HEK293 (cell line): ENCODE results near the gene WIPF3.

Experiments
- CTCF ChIA-PET: fragments of 350-600 bp; formaldehyde crosslinking; extraction: SDS; loops from one replicate; lab custom pipeline; 2021; ENCODE audit warnings: antibody characterized with exemption; lab: Yijun Ruan, JAX
- POLR2A ChIA-PET: fragments of 300-600 bp; formaldehyde crosslinking; extraction: SDS; loops from one replicate; lab custom pipeline; 2020; ENCODE audit warnings: antibody characterized with exemption, inconsistent platforms; lab: Yijun Ruan, JAX
- H3K27ac ChIP-seq: fragments of 200-500 bp; sonication (Bioruptor generic); 2 replicates; pipeline ENCODE4 v1.5.1; 2014; ENCODE audit warnings: low read depth, low read length, control low read depth, inconsistent platforms; ENCODE audit errors: extremely low read depth
- H3K36me3 ChIP-seq, 2 experiments: fragments of 200-500 bp in 1 of 2; sonication (Bioruptor generic) in 1 of 2; 1 replicate in 1 of 2; 2 replicates in 1 of 2; pipeline ENCODE4 v1.5.1; 2014 to 2017; ENCODE audit warnings: inconsistent platforms in 2 of 2, low read length in 2 of 2; ENCODE audit not compliant: control insufficient read depth in 2 of 2, insufficient read depth in 1 of 2
- H3K4me1 ChIP-seq: fragments of 200-500 bp; sonication (Bioruptor generic); 2 replicates; pipeline ENCODE4 v1.5.1; 2014; ENCODE audit warnings: mild to moderate bottlenecking, low read length, inconsistent platforms; ENCODE audit not compliant: control insufficient read depth, insufficient read depth
- H3K4me3 ChIP-seq: 2 replicates; pipeline ENCODE4 v1.5.1; 2011; ENCODE audit warnings: low read depth, mild to moderate bottlenecking, control low read depth, low read length, moderate library complexity
- H3K9me3 ChIP-seq: fragments of 200-500 bp; sonication (Bioruptor generic); 2 replicates; pipeline ENCODE4 v1.5.1; 2014; ENCODE audit warnings: low read depth, low read length, inconsistent platforms; ENCODE audit not compliant: control insufficient read depth, insufficient read depth
- ELK4 ChIP-seq: IDR thresholded peaks from 2 replicates; pipeline ENCODE4 v1.6.1; 2011; ENCODE audit warnings: mild to moderate bottlenecking, low read depth, low read length, borderline replicate concordance
- GLIS1 ChIP-seq: fragments of 450-650 bp; formaldehyde crosslinking; IDR thresholded peaks from 2 replicates; pipeline ENCODE4 v1.5.1; 2016; ENCODE audit warnings: missing biosample characterization, missing genetic modification characterization
- HIC1 ChIP-seq: fragments of 450-650 bp; formaldehyde crosslinking; IDR thresholded peaks from 2 replicates; pipeline ENCODE4 v1.5.1; 2016; ENCODE audit warnings: missing biosample characterization, missing genetic modification characterization
- KLF10 ChIP-seq: fragments of 450-650 bp; IDR thresholded peaks from 2 replicates; pipeline ENCODE4 v1.5.1; 2018; ENCODE audit warnings: missing biosample characterization, mild to moderate bottlenecking, missing genetic modification characterization
- KLF9 ChIP-seq: fragments of 450-650 bp; formaldehyde crosslinking; IDR thresholded peaks from 2 replicates; pipeline ENCODE4 v1.5.1; 2016; ENCODE audit warnings: missing biosample characterization, missing genetic modification characterization, low read depth
- OSR2 ChIP-seq: fragments of 450-650 bp; formaldehyde crosslinking; IDR thresholded peaks from 2 replicates; pipeline ENCODE4 v1.5.1; 2016; ENCODE audit warnings: missing biosample characterization, missing genetic modification characterization
- PATZ1 ChIP-seq: fragments of 450-650 bp; formaldehyde crosslinking; IDR thresholded peaks from 2 replicates; pipeline ENCODE4 v1.5.1; 2016; ENCODE audit warnings: missing biosample characterization, missing genetic modification characterization
- PRDM10 ChIP-seq: fragments of 450-650 bp; formaldehyde crosslinking; IDR thresholded peaks from 2 replicates; pipeline ENCODE4 v1.5.1; 2016; ENCODE audit warnings: missing biosample characterization, missing genetic modification characterization
- SCRT1 ChIP-seq: fragments of 450-650 bp; formaldehyde crosslinking; IDR thresholded peaks from 2 replicates; pipeline ENCODE4 v1.5.1; 2016; ENCODE audit warnings: missing biosample characterization, missing genetic modification characterization, borderline replicate concordance
- SCRT2 ChIP-seq: fragments of 450-650 bp; formaldehyde crosslinking; IDR thresholded peaks from 2 replicates; pipeline ENCODE4 v1.5.1; 2016; ENCODE audit warnings: missing biosample characterization, missing genetic modification characterization
- SP7 ChIP-seq: fragments of 450-650 bp; formaldehyde crosslinking; IDR thresholded peaks from 2 replicates; pipeline ENCODE4 v1.5.1; 2016; ENCODE audit warnings: missing biosample characterization, missing genetic modification characterization
- ZFP41 ChIP-seq: fragments of 450-650 bp; formaldehyde crosslinking; IDR thresholded peaks from 2 replicates; pipeline ENCODE4 v1.5.1; 2016; ENCODE audit warnings: missing biosample characterization, missing genetic modification characterization, borderline replicate concordance
- ZNF10 ChIP-seq: fragments of 450-650 bp; formaldehyde crosslinking; IDR thresholded peaks from 2 replicates; pipeline ENCODE4 v1.5.1; 2017; ENCODE audit warnings: missing biosample characterization, missing genetic modification characterization
- ZNF16 ChIP-seq: fragments of 450-650 bp; formaldehyde crosslinking; IDR thresholded peaks from 2 replicates; pipeline ENCODE4 v1.5.1; 2016; ENCODE audit warnings: low read depth, missing biosample characterization, missing genetic modification characterization
- ZNF169 ChIP-seq: fragments of 450-650 bp; formaldehyde crosslinking; IDR thresholded peaks from 2 replicates; pipeline ENCODE4 v1.5.1; 2016; ENCODE audit warnings: missing biosample characterization, missing genetic modification characterization
- ZNF19 ChIP-seq: fragments of 450-650 bp; formaldehyde crosslinking; IDR thresholded peaks from 2 replicates; pipeline ENCODE4; 2016; ENCODE audit warnings: missing biosample characterization, missing genetic modification characterization, low read depth
- ZNF2 ChIP-seq: fragments of 450-650 bp; formaldehyde crosslinking; IDR thresholded peaks from 2 replicates; pipeline ENCODE4 v1.5.1; 2016; ENCODE audit warnings: missing biosample characterization, missing genetic modification characterization
- ZNF335 ChIP-seq: fragments of 450-650 bp; formaldehyde crosslinking; conservative IDR thresholded peaks from 2 replicates; pipeline ENCODE4 v1.5.1; 2016; ENCODE audit warnings: missing biosample characterization, missing genetic modification characterization
- ZNF544 ChIP-seq: fragments of 450-650 bp; formaldehyde crosslinking; IDR thresholded peaks from 2 replicates; pipeline ENCODE4 v1.5.0; 2017; ENCODE audit warnings: missing biosample characterization, missing genetic modification characterization
- ZNF596 ChIP-seq: fragments of 450-650 bp; IDR thresholded peaks from 2 replicates; pipeline ENCODE4 v1.5.0; 2018; ENCODE audit warnings: missing biosample characterization, mild to moderate bottlenecking, missing genetic modification characterization, moderate library complexity
- ZNF654 ChIP-seq: fragments of 450-650 bp; formaldehyde crosslinking; IDR thresholded peaks from 2 replicates; pipeline ENCODE4 v1.5.1; 2016; ENCODE audit warnings: low read depth, missing biosample characterization, missing genetic modification characterization
- ZNF776 ChIP-seq: fragments of 450-650 bp; formaldehyde crosslinking; IDR thresholded peaks from 2 replicates; pipeline ENCODE4 v1.5.0; 2017; ENCODE audit warnings: missing biosample characterization, missing genetic modification characterization, borderline replicate concordance
- ZNF791 ChIP-seq: fragments of 450-650 bp; formaldehyde crosslinking; IDR thresholded peaks from 2 replicates; pipeline ENCODE4 v1.5.1; 2016; ENCODE audit warnings: missing biosample characterization, missing genetic modification characterization
- ZSCAN30 ChIP-seq: fragments of 450-650 bp; IDR thresholded peaks from 2 replicates; pipeline ENCODE4 v1.5.1; 2018; ENCODE audit warnings: missing biosample characterization, mild to moderate bottlenecking, missing genetic modification characterization, moderate library complexity

Gene WIPF3

GRCh38 chr7:29853072-29853471 lies 46.8 kb downstream of the WIPF3 start:
- no peaks in the 10 kb centered on the region for H3K36me3 ChIP-seq
- H3K4me3 ChIP-seq, result no peak overlapping the region
- ChIA-PET CTCF (interaction anchor here (0.6 to 1.8 kb wide), 3 partner anchors 10 to 938 kb away, joined by 3 to 5 read pairs (median 3); no protein-coding TSS in a partner anchor), POLR2A (no interaction called here)
- H3K4me1 ChIP-seq, result peaks cover 32% of the 10 kb centered on the region
- TF ChIP-seq PRDM10 (tag by site-specific recombination) (peak; percentile 94), ZNF10 (tag by site-specific recombination) (peak; percentile 40; the same call in 1 of the 2 replicates), KLF9 (tag by site-specific recombination) (0 out of 2 replicates have a peak, but pooled peaks have one; percentile 22), ZNF791 (tag by site-specific recombination) (no peak), OSR2 (tag by site-specific recombination) (no peak), SCRT2 (peak; percentile 94), ZSCAN30 (tag by site-specific recombination) (no peak), PATZ1 (tag by site-specific recombination) (no peak), ZNF776 (tag by site-specific recombination) (no peak), SCRT1 (tag by site-specific recombination) (peak; percentile 51; the same call in 1 of the 2 replicates), ZNF16 (tag by site-specific recombination) (no peak)
- no peaks in the 10 kb centered on the region for H3K9me3 ChIP-seq
- peak overlapping the region; percentile 48; the same call in 1 of the 2 replicates for H3K27ac ChIP-seq

GRCh38 chr7:29853789-29854188 lies 47.5 kb downstream of the WIPF3 start:
- H3K27ac ChIP-seq, result peak overlapping the region; percentile 48; the same call in 1 of the 2 replicates
- H3K36me3 ChIP-seq, result no peaks in the 10 kb centered on the region
- H3K9me3 ChIP-seq, result no peaks in the 10 kb centered on the region
- H3K4me3 ChIP-seq, result no peak overlapping the region
- ChIA-PET CTCF (interaction anchor here (0.6 to 1.8 kb wide), 6 partner anchors 9 to 939 kb away, joined by 3 to 5 read pairs (median 3); no protein-coding TSS in a partner anchor), POLR2A (no interaction called here)
- H3K4me1 ChIP-seq, result peaks cover 32% of the 10 kb centered on the region
- TF ChIP-seq ZNF2 (tag by site-specific recombination) (no peak), SCRT1 (tag by site-specific recombination) (no peak), ELK4 (no peak), ZFP41 (no peak), HIC1 (tag by site-specific recombination) (no peak), KLF10 (tag by site-specific recombination) (no peak; the same call in 1 of the 2 replicates), ZNF654 (tag by site-specific recombination) (no peak), SP7 (tag by site-specific recombination) (peak; percentile 79), ZNF169 (tag by site-specific recombination) (no peak), ZNF335 (no peak), ZNF596 (tag by site-specific recombination) (no peak), ZNF544 (tag by site-specific recombination) (no peak), GLIS1 (tag by site-specific recombination) (no peak; the same call in 1 of the 2 replicates), ZNF19 (no peak)
